HepG2 (cell line): ENCODE data around the gene OR6A2.

ENCODE experiments used
- POLR2AphosphoS5 ChIP-seq: IDR thresholded peaks from 2 replicates; pipeline ENCODE4 v1.6.1; 2012; ENCODE audit warnings: low read depth, low read length
- REPIN1 ChIP-seq: sonication (generic); formaldehyde crosslinking; IDR thresholded peaks from 2 replicates; pipeline ENCODE4 v1.8.0; 2022; ENCODE audit warnings: missing genetic modification reagents, low read depth, mild to moderate bottlenecking, borderline replicate concordance
- ZFP36L2 ChIP-seq: sonication (generic); formaldehyde crosslinking; IDR thresholded peaks from 2 replicates; pipeline ENCODE4 v1.4.0; 2020; ENCODE audit warnings: missing genetic modification reagents
- TF ChIP-seq, protein P1 (sequence below): sonication (generic); formaldehyde crosslinking; IDR thresholded peaks from 2 replicates; pipeline ENCODE4 v1.4.0; 2020; ENCODE audit warnings: missing genetic modification reagents
- TF ChIP-seq, protein P2 (sequence below): sonication (generic); formaldehyde crosslinking; IDR thresholded peaks from 2 replicates; pipeline ENCODE4 v1.5.0; 2020; ENCODE audit warnings: mild to moderate bottlenecking, missing genetic modification reagents, moderate library complexity
- TF ChIP-seq, protein P3 (sequence below), 2 experiments: IDR thresholded peaks; 2 replicates each; pipeline ENCODE4 v1.6.1; 2011 to 2012; ENCODE audit warnings: low read length in 2 of 2, borderline replicate concordance in 1 of 2, low read depth in 1 of 2, mild to moderate bottlenecking in 1 of 2, moderate library complexity in 1 of 2
- TF ChIP-seq, protein P4 (sequence below): IDR thresholded peaks from 2 replicates; pipeline ENCODE4 v1.6.1; 2012; ENCODE audit warnings: inconsistent platforms

DNA sequence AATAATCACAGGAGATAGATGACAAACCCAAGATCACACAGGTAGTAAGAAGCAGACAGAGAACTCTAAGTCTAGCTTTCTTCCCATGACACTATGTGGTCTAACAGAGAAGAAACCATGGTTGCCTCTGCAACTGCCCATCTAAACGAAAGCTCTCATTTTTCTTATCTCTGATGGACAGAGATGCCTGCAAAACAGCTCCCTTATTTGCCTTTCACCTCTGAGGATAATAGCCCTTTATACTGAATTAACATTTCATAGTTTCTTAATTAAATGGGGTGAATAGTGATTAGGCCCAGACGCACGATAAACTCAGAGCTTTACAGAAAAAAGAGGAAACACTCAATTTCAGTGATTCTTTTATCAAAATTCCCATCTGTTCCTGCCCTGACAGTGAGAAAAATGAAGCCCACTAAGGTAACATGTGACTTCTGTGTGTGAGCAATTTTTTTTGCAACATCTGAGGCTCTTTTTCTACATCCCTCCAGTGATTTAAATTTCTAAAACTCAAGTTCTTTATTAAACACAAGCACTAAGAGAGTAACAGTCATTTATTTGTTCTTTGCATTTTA, 52.3 kb downstream of the OR6A2 start:
- TF ChIP-seq, protein P1, sequence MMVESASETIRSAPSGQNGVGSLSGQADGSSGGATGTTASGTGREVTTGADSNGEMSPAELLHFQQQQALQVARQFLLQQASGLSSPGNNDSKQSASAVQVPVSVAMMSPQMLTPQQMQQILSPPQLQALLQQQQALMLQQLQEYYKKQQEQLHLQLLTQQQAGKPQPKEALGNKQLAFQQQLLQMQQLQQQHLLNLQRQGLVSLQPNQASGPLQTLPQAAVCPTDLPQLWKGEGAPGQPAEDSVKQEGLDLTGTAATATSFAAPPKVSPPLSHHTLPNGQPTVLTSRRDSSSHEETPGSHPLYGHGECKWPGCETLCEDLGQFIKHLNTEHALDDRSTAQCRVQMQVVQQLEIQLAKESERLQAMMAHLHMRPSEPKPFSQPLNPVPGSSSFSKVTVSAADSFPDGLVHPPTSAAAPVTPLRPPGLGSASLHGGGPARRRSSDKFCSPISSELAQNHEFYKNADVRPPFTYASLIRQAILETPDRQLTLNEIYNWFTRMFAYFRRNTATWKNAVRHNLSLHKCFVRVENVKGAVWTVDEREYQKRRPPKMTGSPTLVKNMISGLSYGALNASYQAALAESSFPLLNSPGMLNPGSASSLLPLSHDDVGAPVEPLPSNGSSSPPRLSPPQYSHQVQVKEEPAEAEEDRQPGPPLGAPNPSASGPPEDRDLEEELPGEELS (CRISPR knock-in tag), result no peak
- no peak for TF ChIP-seq POLR2AphosphoS5
- TF ChIP-seq, protein P2, sequence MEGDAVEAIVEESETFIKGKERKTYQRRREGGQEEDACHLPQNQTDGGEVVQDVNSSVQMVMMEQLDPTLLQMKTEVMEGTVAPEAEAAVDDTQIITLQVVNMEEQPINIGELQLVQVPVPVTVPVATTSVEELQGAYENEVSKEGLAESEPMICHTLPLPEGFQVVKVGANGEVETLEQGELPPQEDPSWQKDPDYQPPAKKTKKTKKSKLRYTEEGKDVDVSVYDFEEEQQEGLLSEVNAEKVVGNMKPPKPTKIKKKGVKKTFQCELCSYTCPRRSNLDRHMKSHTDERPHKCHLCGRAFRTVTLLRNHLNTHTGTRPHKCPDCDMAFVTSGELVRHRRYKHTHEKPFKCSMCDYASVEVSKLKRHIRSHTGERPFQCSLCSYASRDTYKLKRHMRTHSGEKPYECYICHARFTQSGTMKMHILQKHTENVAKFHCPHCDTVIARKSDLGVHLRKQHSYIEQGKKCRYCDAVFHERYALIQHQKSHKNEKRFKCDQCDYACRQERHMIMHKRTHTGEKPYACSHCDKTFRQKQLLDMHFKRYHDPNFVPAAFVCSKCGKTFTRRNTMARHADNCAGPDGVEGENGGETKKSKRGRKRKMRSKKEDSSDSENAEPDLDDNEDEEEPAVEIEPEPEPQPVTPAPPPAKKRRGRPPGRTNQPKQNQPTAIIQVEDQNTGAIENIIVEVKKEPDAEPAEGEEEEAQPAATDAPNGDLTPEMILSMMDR, result no peak
- no peak for TF ChIP-seq REPIN1 (CRISPR knock-in tag)
- TF ChIP-seq, protein P3, sequence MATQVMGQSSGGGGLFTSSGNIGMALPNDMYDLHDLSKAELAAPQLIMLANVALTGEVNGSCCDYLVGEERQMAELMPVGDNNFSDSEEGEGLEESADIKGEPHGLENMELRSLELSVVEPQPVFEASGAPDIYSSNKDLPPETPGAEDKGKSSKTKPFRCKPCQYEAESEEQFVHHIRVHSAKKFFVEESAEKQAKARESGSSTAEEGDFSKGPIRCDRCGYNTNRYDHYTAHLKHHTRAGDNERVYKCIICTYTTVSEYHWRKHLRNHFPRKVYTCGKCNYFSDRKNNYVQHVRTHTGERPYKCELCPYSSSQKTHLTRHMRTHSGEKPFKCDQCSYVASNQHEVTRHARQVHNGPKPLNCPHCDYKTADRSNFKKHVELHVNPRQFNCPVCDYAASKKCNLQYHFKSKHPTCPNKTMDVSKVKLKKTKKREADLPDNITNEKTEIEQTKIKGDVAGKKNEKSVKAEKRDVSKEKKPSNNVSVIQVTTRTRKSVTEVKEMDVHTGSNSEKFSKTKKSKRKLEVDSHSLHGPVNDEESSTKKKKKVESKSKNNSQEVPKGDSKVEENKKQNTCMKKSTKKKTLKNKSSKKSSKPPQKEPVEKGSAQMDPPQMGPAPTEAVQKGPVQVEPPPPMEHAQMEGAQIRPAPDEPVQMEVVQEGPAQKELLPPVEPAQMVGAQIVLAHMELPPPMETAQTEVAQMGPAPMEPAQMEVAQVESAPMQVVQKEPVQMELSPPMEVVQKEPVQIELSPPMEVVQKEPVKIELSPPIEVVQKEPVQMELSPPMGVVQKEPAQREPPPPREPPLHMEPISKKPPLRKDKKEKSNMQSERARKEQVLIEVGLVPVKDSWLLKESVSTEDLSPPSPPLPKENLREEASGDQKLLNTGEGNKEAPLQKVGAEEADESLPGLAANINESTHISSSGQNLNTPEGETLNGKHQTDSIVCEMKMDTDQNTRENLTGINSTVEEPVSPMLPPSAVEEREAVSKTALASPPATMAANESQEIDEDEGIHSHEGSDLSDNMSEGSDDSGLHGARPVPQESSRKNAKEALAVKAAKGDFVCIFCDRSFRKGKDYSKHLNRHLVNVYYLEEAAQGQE (IDR thresholded peaks at IDR 0.05; ENCODE audit: borderline replicate concordance in 1 of 2, low read depth in 1 of 2, low read length in 2 of 2), result no peak
- TF ChIP-seq ZFP36L2 (CRISPR knock-in tag), result no peak
- TF ChIP-seq, protein P4, sequence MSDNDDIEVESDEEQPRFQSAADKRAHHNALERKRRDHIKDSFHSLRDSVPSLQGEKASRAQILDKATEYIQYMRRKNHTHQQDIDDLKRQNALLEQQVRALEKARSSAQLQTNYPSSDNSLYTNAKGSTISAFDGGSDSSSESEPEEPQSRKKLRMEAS, result no peak
